HG03469 (cell line): ENCODE data around the gene AATF.

Experiments
- ATAC-seq: cut with Tn5 transposase; IDR thresholded peaks from one replicate; pipeline ENCODE4 v1.9.1; 2021; ENCODE audit warnings: mild to moderate bottlenecking, moderate library complexity, moderate number of reproducible peaks; ENCODE audit not compliant: unreplicated experiment

The AATF gene

GRCh38 chr17:36929851-36930582 lies 18.7 kb upstream of the AATF start:
- ATAC-seq, result no peak

DNA sequence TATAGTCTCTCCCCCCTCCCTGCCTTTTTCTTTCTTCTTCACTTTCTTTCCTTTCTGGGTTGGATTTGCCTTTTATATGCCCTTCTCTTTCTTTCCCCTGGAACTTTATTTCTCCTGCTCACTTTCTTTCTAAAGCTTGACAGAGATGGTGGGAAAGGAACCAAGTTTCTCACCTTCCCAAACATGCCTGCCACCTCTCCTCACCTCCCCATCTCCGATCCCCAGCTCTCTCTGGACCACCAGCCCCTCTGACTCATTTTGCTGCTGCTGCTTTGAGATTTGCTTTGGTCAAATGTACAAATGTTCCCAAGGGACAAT lies 18.2 kb upstream of the AATF start:
- ATAC-seq, result no peak

- ATAC-seq, result no peak
Observed at GRCh38 chr17:36931096-36931696, 17.6 kb upstream of the AATF start.

GRCh38 chr17:36931697-36932382 lies 16.9 kb upstream of the AATF start:
- ATAC-seq, result no peak

GRCh38 chr17:36932383-36932693 lies 16.4 kb upstream of the AATF start:
- no peak for ATAC-seq

GRCh38 chr17:36932694-36933511 lies 15.9 kb upstream of the AATF start:
- ATAC-seq, result no peak

GRCh38 chr17:36933512-36934143 lies 15.1 kb upstream of the AATF start:
- ATAC-seq, result no peak

- no peak for ATAC-seq
Observed at GRCh38 chr17:36934144-36934691, 14.5 kb upstream of the AATF start.

DNA sequence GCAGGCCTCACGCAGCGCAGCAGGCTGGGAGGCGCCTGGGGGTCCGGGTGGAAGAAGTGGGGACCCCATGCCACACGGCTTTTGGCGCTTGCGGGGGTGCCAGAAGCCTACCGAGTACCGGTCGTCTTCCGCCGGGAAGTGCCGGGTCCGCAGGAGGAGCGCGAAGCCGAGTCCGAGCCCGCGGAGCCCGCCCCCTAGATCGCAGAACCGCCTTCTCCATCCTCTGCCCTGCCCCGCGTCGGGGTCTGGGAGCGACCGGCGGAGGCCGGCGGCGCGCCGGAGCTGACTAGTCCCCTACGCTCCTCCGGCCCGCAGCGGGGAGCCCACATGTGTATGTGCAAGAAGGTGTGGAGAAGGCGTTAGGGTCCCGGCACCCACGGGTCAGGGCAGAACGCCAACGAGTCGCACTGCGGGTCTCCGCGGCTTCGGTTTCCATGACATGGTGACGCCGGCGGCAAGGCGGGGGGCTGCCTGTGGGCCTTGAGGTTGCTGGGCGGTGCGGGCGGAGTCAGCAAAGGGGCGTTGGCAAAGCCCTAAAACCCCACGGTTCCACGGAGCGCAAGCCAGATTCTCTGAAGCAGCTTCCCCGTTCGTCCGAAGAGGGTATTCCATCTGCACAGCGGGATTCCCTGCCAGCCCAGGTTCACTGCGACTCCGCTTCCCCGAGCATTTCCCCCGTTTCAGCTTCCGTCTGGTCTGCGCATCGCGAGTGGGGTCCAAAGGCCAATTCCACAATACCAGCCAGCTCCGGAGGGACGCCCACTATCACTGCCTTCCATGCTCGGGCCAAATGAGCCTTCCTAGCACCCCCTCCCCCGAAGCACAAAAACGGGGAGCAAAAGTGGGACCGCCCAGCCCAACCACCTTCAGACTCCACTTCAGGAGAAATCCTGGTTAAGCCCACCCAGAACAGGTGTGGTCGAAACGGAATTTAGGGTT lies 13.8 kb upstream of the AATF start:
- no peak for ATAC-seq

DNA sequence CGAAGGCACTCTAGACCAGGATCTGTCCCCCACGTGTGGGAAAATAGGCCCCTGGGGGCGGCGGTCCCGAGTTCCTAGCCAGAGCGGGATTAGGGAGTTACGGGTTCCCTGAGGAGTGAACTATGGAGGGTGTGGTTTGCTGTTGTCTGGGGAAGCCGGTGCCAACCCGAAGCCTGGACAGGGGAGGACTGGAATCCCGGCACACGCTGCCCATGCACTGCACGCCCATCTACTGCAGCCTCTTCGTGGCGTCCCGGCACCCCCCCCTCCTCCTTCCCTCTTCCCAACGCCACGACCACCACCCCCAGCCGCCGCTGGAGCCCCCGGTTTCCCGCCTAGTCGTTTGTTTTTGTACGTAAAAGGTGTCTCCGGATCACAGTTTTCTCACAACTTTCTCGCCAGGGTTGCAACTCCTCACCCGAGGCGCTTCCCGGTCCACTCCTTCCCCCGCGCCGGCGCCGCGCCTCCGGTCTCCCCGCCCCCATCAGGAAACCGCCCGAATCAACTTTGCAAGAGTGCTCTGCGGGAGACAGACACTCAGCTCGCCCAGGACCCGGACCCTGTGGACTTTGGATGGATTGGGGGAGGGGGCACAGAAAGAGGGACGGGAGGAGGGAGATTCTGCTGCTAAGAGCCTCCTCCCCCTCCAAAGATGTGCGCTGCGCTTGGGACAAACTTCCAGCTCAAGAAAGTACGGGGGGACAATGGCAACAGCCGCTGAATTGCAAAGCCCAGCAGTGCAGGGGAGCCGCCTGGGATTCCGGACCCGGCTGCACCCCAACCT lies 12.9 kb upstream of the AATF start:
- no peak for ATAC-seq

GRCh38 chr17:36936455-36937000 lies 12.2 kb upstream of the AATF start:
- ATAC-seq, result no peak

- no peak for ATAC-seq
Observed at GRCh38 chr17:36937001-36937958, 11.5 kb upstream of the AATF start, which contains the start of gene LHX1. Gene LHX1 (plus strand): TSS chr17:36937475. CDS start chr17:36938198, 723 bp downstream.

GRCh38 chr17:36937959-36938565 lies 10.7 kb upstream of the AATF start:
- no peak for ATAC-seq

- no peak for ATAC-seq
Observed at GRCh38 chr17:36938566-36939051, 10.1 kb upstream of the AATF start.

DNA sequence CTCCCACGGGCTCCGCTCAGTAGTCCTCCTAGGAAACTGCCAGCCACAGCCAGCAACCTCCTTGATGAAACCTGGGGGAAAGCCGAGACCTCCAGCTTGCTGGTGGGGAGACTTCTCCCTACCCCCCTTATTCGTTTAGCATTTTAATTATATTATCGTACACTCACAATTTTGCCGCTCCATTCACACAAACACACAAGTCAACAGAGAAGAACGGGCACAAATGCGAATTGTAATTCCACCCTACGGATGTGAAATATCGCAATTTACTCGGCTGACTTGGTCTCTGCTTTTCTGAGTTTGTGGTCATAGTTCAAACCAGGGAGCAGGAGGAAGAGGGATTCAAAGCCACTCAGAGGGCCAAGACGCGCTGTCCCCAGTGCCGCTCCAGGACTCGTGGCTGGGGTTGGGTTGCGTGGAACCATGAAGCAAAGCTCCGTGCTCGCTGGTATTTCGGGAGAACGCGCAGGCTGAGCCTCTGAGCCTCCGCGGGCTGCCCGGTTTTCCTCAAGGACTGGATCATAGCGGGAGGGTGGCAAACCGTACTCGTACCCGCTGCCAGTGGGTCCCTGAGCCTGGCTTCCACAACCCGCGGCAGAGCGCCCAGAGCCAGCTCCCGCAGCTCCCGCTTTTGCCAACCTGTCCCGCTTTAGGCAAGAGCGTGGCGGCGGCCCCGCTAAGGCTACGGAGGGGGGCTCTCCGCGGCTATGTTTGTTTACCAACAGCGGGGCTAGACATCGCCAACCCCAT lies 9.5 kb upstream of the AATF start:
- ATAC-seq, result no peak

DNA sequence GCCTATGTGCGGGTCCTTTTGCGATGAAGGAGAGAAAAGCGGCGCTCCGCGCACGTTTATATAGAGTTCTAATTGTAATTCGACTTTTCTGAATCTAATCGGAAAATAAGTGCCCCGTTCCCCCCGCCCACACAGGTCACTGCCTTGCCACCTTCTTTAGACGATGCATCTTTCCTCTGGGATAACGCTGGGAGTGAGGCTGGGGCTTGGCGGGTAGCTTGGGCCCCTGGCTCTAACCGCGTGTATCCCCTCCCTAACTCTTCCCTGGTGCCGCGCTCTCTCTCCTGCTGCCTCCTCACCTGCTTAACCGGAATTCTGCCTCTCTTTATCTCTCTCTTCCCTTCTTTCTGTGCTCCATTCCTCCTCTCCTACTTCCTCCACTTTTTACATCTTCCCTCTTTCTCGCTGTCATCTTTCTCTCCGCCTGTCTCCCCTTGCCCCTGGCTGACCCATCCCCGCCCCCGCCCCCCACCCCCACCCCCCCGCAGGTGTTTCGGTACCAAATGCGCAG lies 8.9 kb upstream of the AATF start:
- ATAC-seq, result no peak
